ENCODE results near the gene MERTK.

The MERTK gene

GRCh38 chr2:112074506-112074905 lies 176.1 kb downstream of the MERTK start:
- H3K4me3 ChIP-seq (ENCODE audit: low read depth, low read length): no peak overlapping the region
- DNase-seq (ENCODE audit: low read depth): no peak
- in situ Hi-C loops (cut with HindIII; ENCODE audit: low sequenced_read_pairs): no loop called here
- TF ChIP-seq CTCF (IDR thresholded peaks at IDR 0.05; ENCODE audit: low read depth, low read length, missing control alignments): no peak

DNA sequence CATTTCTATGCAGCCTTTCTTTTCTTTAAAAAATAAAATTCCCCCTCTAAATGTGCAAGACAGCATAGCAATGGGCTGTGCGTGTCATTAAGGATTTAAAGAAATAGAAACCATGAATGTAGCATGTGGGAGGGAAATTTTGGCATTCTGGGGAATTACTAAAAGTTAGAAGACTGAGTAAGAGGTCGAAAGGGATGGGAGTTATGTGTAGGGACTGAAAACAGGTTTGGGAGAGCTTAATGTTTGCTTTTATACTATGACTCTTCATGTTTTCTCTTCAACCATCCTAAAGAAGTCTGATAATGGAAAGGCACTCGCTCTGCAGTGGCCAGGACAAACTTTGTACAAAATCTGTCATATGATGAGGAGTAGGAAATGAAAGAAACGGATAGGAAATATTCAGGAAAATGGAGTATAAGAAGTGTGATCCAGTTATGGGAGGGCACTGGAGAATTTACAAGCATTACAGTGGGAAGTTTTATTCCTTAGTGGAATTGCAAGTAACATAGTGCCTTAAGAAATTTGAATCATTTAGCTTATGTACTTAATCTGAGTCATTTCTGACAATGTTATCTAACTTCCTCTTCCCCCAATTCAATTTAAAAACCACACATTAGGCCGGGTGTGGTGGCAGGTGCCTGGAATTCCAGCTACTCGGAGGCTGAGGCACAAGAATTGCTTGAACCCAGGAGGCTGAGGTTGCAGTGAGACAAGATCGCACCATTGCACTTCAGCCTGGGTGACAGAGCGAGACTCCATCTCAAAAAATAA lies 177.3 kb downstream of the MERTK start:
- no peak for DNase-seq (ENCODE audit: low read depth)

GRCh38 chr2:112077814-112078213 lies 179.4 kb downstream of the MERTK start:
- in situ Hi-C loops (cut with HindIII; ENCODE audit: low sequenced_read_pairs): no loop called here
- no peak for DNase-seq (ENCODE audit: low read depth)
- no peak overlapping the region for H3K4me3 ChIP-seq (ENCODE audit: low read depth, low read length)
- TF ChIP-seq CTCF (IDR thresholded peaks at IDR 0.05; ENCODE audit: low read depth, low read length, missing control alignments): no peak

More for the DNA sequence above, 177.3 kb downstream of the MERTK start:
- in situ Hi-C loops (cut with HindIII; ENCODE audit: low sequenced_read_pairs): no loop called here
- no peak overlapping the region for H3K4me3 ChIP-seq (ENCODE audit: low read depth, low read length)
- no peak for TF ChIP-seq CTCF (IDR thresholded peaks at IDR 0.05; ENCODE audit: low read depth, low read length, missing control alignments)
